GM10266 (cell line): ENCODE results near the gene PCBP3.
"Not testable (repeated sequence)": the region's sequence is repeated elsewhere in the genome, so short reads cannot be mapped to it uniquely, and the experiment has no call there.

Source experiments
- DNase-seq: peaks from one replicate; pipeline ENCODE4 v3.0.0; 2012; ENCODE audit errors: extremely low spot score
- CTCF ChIP-seq: IDR thresholded peaks from 2 replicates; pipeline ENCODE4 v1.5.1; 2012; ENCODE audit warnings: mild to moderate bottlenecking, low read depth; ENCODE audit not compliant: control insufficient read depth, insufficient read depth; ENCODE audit errors: missing control alignments

The PCBP3 gene

GRCh38 chr21:45885597-45885929 is 242.0 kb downstream of the PCBP3 start:
- no peak for TF ChIP-seq CTCF
- no peak for DNase-seq

GRCh38 chr21:45885930-45886601 is 242.5 kb downstream of the PCBP3 start:
- not testable (repeated sequence) for DNase-seq

GRCh38 chr21:45886610-45887026 is 243.1 kb downstream of the PCBP3 start:
- no peak for DNase-seq
- TF ChIP-seq CTCF: no peak

GRCh38 chr21:45887120-45887611 is 243.6 kb downstream of the PCBP3 start:
- no peak for DNase-seq
- TF ChIP-seq CTCF: no peak

- TF ChIP-seq CTCF: no peak
- DNase-seq: no peak
These were observed 244.3 kb downstream of the PCBP3 start for GRCh38 chr21:45887788-45888187.

- DNase-seq: no peak
- no peak for TF ChIP-seq CTCF
These were observed 245.0 kb downstream of the PCBP3 start for GRCh38 chr21:45888386-45889009.

GRCh38 chr21:45889256-45889655 is 245.7 kb downstream of the PCBP3 start:
- DNase-seq: no peak

More at GRCh38 chr21:45889256-45889655, 245.7 kb downstream of the PCBP3 start:
- TF ChIP-seq CTCF: no peak
